NCI-H748 treated with DMSO at 0.1 percent for 48 hours (cell line): Measurements from ENCODE around the gene MTSS2.

Source experiments
- DNase-seq: peaks from one replicate; lab custom pipeline; 2025; lab: John Stamatoyannopoulos, UW

Gene MTSS2

GRCh38 chr16:70699696-70700095, 13.8 kb upstream of the MTSS2 start:
- DNase-seq = no peak

- DNase-seq = no peak
Measured at GRCh38 chr16:70698901-70699300, 13.0 kb upstream of the MTSS2 start.

GRCh38 chr16:70697594-70698170, 11.8 kb upstream of the MTSS2 start:
- DNase-seq = no peak

- no peak for DNase-seq
Measured at GRCh38 chr16:70696952-70697593, 11.2 kb upstream of the MTSS2 start.

- DNase-seq = no peak
Measured at GRCh38 chr16:70696355-70696754, 10.5 kb upstream of the MTSS2 start.

GRCh38 chr16:70695331-70696070, 9.6 kb upstream of the MTSS2 start:
- no peak for DNase-seq

- DNase-seq = no peak
Measured at GRCh38 chr16:70694868-70695218, 9.0 kb upstream of the MTSS2 start.

GRCh38 chr16:70694088-70694867, 8.4 kb upstream of the MTSS2 start:
- DNase-seq = no peak

- DNase-seq = no peak
Measured at GRCh38 chr16:70692873-70693671, 7.2 kb upstream of the MTSS2 start.

GRCh38 chr16:70692130-70692872, 6.4 kb upstream of the MTSS2 start:
- DNase-seq = no peak

GRCh38 chr16:70691223-70692129, 5.6 kb upstream of the MTSS2 start:
- DNase-seq = no peak

- DNase-seq = no peak
Measured at GRCh38 chr16:70689970-70690891, 4.4 kb upstream of the MTSS2 start.

- DNase-seq = no peak
Measured at GRCh38 chr16:70689035-70689969, 3.4 kb upstream of the MTSS2 start.

GRCh38 chr16:70688246-70688742, 2.4 kb upstream of the MTSS2 start:
- DNase-seq = no peak

GRCh38 chr16:70687671-70688245, 1.9 kb upstream of the MTSS2 start:
- DNase-seq = no peak

GRCh38 chr16:70687102-70687511, 1.3 kb upstream of the MTSS2 start:
- no peak for DNase-seq

GRCh38 chr16:70686376-70687101, 686 bp upstream of the MTSS2 start:
- no peak for DNase-seq
